ENCODE measurements around the gene CCNYL1.

- TF ChIP-seq CTCF (conservative IDR thresholded peaks at IDR 0.05; ENCODE audit: low read length) (no peak), EZH2phosphoT487 (IDR thresholded peaks at IDR 0.05; ENCODE audit: borderline replicate concordance, low read depth, low read length) (no peak)
Measured at GRCh38 chr2:207792244-207792785, 80.9 kb downstream of the CCNYL1 start.
